Esophagus muscularis mucosa (tissue), 3 donors: ENCODE results near the gene TTC39C.

Experiments used
- CTCF ChIP-seq, 3 experiments: fragments of 200-600 bp in 2 of 3; fragments of 450-650 bp in 1 of 3; sonication (generic) in 2 of 3; IDR thresholded peaks; one replicate each; pipeline ENCODE4 v1.5.1; 2017 to 2019; ENCODE audit warnings: antibody characterized with exemption in 3 of 3, mild to moderate bottlenecking in 2 of 3, moderate library complexity in 1 of 3
- EP300 ChIP-seq: sonication (generic); formaldehyde crosslinking; IDR thresholded peaks from one replicate; pipeline ENCODE4 v1.6.1; 2017; ENCODE audit warnings: antibody characterized with exemption

- TF ChIP-seq CTCF (IDR thresholded peaks at IDR 0.05): no peak
- no peak for TF ChIP-seq EP300
These were observed 165.5 kb downstream of the TTC39C start for GRCh38 chr18:24180048-24180447.
